GM21390 (cell line): ENCODE results near the gene CYP2C18.
"Not testable (repeated sequence)": the region's sequence is repeated elsewhere in the genome, so short reads cannot be mapped to it uniquely, and the experiment has no call there.

Source experiments
- ATAC-seq: cut with Tn5 transposase; IDR thresholded peaks from one replicate; pipeline ENCODE4 v1.9.1; 2021; ENCODE audit not compliant: unreplicated experiment

CYP2C18 gene

GRCh38 chr10:94683214-94684054, at the start of gene CYP2C18:
Gene CYP2C18, plus strand, starts transcription at chr10:94683729. Its CDS starts 91 bp downstream, at chr10:94683820.
- ATAC-seq = no peak

- ATAC-seq = not testable (repeated sequence)
Measured at GRCh38 chr10:94638097-94638496, 45.4 kb upstream of the CYP2C18 start.

- no peak for ATAC-seq
Measured at GRCh38 chr10:94639902-94640301, 43.6 kb upstream of the CYP2C18 start.

GRCh38 chr10:94640562-94640961, 43.0 kb upstream of the CYP2C18 start:
- ATAC-seq = no peak

GRCh38 chr10:94641480-94641879, 42.0 kb upstream of the CYP2C18 start:
- no peak for ATAC-seq

GRCh38 chr10:94644352-94644751, 39.2 kb upstream of the CYP2C18 start:
- no peak for ATAC-seq

GRCh38 chr10:94645285-94645684, 38.2 kb upstream of the CYP2C18 start:
- peak; percentile 81 for ATAC-seq

- ATAC-seq = not testable (repeated sequence)
Measured at GRCh38 chr10:94655201-94655600, 28.3 kb upstream of the CYP2C18 start.

GRCh38 chr10:94663061-94663460, 20.5 kb upstream of the CYP2C18 start:
- not testable (repeated sequence) for ATAC-seq

GRCh38 chr10:94666391-94667102, 17.0 kb upstream of the CYP2C18 start:
- no peak for ATAC-seq

- ATAC-seq = no peak
Measured at GRCh38 chr10:94673614-94674321, 9.8 kb upstream of the CYP2C18 start.

GRCh38 chr10:94676496-94676895, 7.0 kb upstream of the CYP2C18 start:
- ATAC-seq = no peak

- ATAC-seq = no peak
Measured at GRCh38 chr10:94677691-94678090, 5.8 kb upstream of the CYP2C18 start.

GRCh38 chr10:94678475-94678874, 5.1 kb upstream of the CYP2C18 start:
- ATAC-seq = no peak

GRCh38 chr10:94680544-94680943, 3.0 kb upstream of the CYP2C18 start:
- no peak for ATAC-seq

GRCh38 chr10:94682636-94683035, 893 bp upstream of the CYP2C18 start:
- ATAC-seq = not testable (repeated sequence)

GRCh38 chr10:94687625-94688248, 4.2 kb downstream of the CYP2C18 start:
- ATAC-seq = no peak

- ATAC-seq = no peak
Measured at GRCh38 chr10:94706089-94706488, 22.6 kb downstream of the CYP2C18 start.

- ATAC-seq = no peak
Measured at GRCh38 chr10:94710578-94710977, 27.0 kb downstream of the CYP2C18 start.

- ATAC-seq = no peak
Measured at GRCh38 chr10:94725871-94726270, 42.3 kb downstream of the CYP2C18 start.

- ATAC-seq = no peak
Measured at GRCh38 chr10:94735197-94735596, 51.7 kb downstream of the CYP2C18 start.
